HG03342 (cell line): Measurements from ENCODE around the gene RNF157.
"Not testable (repeated sequence)": the region's sequence is repeated elsewhere in the genome, so short reads cannot be mapped to it uniquely, and the experiment has no call there.

ENCODE experiments used
- ATAC-seq: cut with Tn5 transposase; IDR thresholded peaks from one replicate; pipeline ENCODE4 v1.9.1; 2021; ENCODE audit warnings: mild to moderate bottlenecking, moderate library complexity; ENCODE audit not compliant: unreplicated experiment

RNF157 gene

DNA sequence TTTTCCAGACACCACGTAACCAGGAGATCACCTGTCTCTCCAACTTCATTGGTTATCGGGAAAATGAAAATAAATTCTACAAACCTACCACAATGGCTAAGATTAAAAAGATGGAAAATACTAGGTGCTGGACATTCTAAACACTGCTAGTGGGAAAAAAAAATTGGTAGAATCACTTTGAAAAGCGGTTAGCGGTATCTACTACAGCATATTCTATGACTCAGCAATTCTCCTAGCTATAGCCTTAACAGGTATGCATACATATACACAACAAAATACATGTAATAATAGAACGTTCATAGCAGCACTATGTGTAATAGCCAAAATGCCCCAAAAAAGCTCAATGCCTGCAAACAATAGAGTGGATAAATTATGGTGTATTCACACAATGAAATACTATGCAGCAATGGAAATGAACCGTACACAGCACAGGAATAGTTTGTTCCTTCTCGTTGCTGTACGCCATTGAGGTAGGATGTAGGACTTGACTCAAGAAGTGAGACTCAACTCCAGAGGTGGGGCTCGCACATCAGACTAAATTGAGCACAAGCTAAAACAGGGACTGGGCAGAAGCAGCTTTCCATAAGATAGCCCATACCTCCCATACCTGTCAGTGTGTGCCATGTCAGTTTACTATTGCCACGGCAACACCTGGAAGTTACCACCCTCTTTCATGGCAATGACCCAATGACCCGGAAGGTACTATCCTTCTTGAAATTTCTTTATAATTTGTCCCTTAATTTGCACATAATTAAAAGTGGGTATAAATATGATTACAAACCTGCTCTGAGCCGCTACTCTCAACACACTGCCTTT lies 44.8 kb downstream of the RNF157 start:
- no peak for ATAC-seq

GRCh38 chr17:76193591-76193990 lies 46.7 kb downstream of the RNF157 start:
- ATAC-seq, result no peak

- peak; percentile 41 for ATAC-seq
These were observed 48.4 kb downstream of the RNF157 start for GRCh38 chr17:76191896-76192295.

- ATAC-seq, result no peak
These were observed 50.6 kb downstream of the RNF157 start for GRCh38 chr17:76189741-76190140.

DNA sequence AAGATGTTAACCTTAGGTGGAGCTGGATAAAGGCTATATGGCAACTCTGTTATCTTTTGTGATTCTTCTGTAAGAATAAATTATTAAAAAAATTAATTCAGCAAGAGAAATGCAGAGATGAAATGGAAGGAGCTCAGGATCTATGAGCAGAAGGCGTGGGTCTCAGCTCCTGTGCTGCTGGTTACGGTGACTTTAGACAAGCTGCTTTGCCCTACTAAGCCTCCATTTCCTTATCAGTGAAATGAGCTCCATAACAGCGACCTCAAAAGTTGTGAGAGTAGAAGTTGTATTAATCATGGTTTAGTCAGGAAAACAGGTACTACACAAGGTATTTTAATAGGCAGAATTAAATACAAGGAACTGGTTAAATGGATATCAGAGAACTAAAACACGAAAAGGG lies 51.0 kb downstream of the RNF157 start:
- ATAC-seq, result no peak

GRCh38 chr17:76188213-76189016 lies 51.9 kb downstream of the RNF157 start:
- ATAC-seq, result no peak

DNA sequence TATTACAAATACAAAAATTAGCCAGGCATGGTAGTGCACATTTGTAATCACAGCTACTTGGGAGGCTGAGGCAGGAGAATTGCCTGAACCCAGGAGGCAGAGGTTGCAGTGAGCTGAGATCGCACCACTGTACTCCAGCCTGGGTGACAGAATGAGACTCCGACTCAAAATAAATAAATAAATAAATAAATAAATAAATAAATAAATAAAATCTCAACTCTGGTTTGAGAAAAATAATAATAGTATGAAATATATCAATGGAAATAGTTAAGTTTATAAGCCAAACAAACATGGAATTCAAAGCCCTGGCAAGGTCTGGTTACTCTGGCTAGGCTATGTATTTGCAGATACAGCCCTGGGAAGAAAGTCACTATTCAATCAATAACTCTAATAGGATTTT lies 53.5 kb downstream of the RNF157 start:
- ATAC-seq, result not testable (repeated sequence)

GRCh38 chr17:76184290-76184689 lies 56.0 kb downstream of the RNF157 start:
- ATAC-seq, result no peak

GRCh38 chr17:76182016-76182764 lies 58.1 kb downstream of the RNF157 start:
- peak; percentile 50 for ATAC-seq

- no peak for ATAC-seq
These were observed 60.5 kb downstream of the RNF157 start for GRCh38 chr17:76179496-76180467.

GRCh38 chr17:76178124-76178523 lies 62.2 kb downstream of the RNF157 start:
- no peak for ATAC-seq

GRCh38 chr17:76176701-76177574 lies 63.4 kb downstream of the RNF157 start:
- no peak for ATAC-seq

- ATAC-seq, result no peak
These were observed 66.3 kb downstream of the RNF157 start for GRCh38 chr17:76174037-76174436.

DNA sequence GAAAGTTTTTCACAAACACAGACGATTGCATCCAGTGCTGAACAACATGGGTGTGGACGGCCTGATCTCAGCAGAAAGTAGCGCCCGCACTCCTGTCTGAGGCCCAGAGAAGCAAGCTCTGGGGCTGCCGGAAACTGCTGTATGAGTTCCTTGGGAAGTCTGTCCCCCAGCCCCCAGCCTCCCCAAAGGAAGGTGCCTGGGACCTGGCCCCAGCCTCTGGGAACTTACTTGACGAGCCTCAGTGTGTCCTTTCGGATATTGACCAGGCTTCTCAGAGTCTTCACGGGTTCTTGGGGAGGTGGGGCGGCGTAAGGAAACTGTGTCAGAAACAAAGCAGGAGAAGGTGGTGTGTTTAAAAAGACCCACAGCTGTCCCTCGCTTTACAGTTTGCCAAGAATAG lies 66.8 kb downstream of the RNF157 start:
- no peak for ATAC-seq

DNA sequence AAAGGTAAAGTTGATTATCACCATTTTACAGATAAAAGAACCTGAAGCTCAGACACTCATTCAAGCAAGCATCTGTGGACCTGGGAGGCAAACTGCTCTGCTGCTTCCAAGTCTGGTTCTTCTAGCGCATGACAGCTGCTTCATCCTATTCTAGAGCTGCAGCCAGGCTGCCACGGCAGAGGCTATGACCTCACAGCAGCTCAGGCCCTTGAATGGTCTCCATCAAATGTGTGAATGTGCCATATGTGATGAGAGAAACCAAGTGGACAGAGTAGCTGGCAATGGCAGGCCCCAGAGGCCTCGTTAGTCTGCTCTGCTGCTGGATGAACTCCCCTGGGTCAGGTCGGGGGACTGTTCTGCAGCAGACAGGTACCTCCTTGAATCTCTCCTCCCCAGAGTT lies 68.6 kb downstream of the RNF157 start:
- no peak for ATAC-seq

GRCh38 chr17:76170114-76170513 lies 70.2 kb downstream of the RNF157 start:
- ATAC-seq, result no peak

DNA sequence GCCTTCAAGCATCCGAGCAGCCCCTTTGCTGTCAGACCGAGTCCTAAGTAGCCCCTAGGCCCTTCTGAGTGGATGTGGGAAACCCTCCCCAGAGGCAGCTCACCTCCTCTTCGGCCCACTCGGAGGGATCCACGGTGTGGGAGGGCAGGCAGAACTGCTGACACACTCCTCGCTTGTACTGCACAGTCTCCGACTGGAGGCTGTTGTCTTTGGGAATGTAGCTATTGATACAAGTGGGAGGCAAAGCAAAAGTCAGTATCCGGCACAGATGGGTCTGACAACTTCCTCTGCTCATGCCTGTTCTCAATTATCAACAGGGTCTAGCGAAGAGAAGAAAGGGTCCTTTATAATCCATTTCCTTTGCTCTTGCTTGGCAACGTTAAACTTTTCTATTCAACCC lies 73.4 kb downstream of the RNF157 start:
- no peak for ATAC-seq

- no peak for ATAC-seq
These were observed 74.1 kb downstream of the RNF157 start for GRCh38 chr17:76166168-76166567.

- no peak for ATAC-seq
These were observed 76.0 kb downstream of the RNF157 start for GRCh38 chr17:76164331-76164730.
